ENCODE measurements around the gene GPR37. TPM values are rescaled to one million over a fixed set of nuclear protein-coding genes. Genes with fewer than 3 reads are reported as not detected.

The GPR37 gene
- total RNA-seq, 1 experiment from 2014 or later = 1.6 TPM

GRCh38 chr7:124716894-124717293 is 48.7 kb downstream of the GPR37 start:
- H2BK5ac ChIP-seq (ENCODE audit: insufficient read length, low read length) = no peak overlapping the region
- H3K27me3 ChIP-seq (ENCODE audit: insufficient read depth, low read length) = no peaks in the 10 kb centered on the region
- no peak overlapping the region for H2BK12ac ChIP-seq (ENCODE audit: insufficient read length, low read depth, low read length)
- no peak overlapping the region for H3K23ac ChIP-seq (ENCODE audit: insufficient read length, low read depth, low read length)
- no peaks in the 10 kb centered on the region for H3K9me3 ChIP-seq (ENCODE audit: control insufficient read depth, low read depth, low read length)
- no peak overlapping the region for H3K9ac ChIP-seq (ENCODE audit: extremely low read depth, insufficient read length, low read length)
- H4K8ac ChIP-seq (replicated peaks; ENCODE audit: insufficient read length, low read depth, low read length) = no peak overlapping the region
- H2AFZ ChIP-seq (ENCODE audit: low read length) = no peak overlapping the region
- H3K79me2 ChIP-seq (ENCODE audit: insufficient read depth, low read length) = no peaks in the 10 kb centered on the region
- H4K5ac ChIP-seq (ENCODE audit: insufficient read length, low read depth, low read length) = no peak overlapping the region
- H2BK120ac ChIP-seq (ENCODE audit: low read depth, low read length, poor library complexity, severe bottlenecking) = no peak overlapping the region
- no peak overlapping the region for H2BK15ac ChIP-seq (ENCODE audit: low read depth, low read length)
- no peak overlapping the region for H3K4me3 Mint-ChIP-seq
- H3K4me2 ChIP-seq (ENCODE audit: insufficient read depth, insufficient read length, low read length) = no peak overlapping the region
- no peak overlapping the region for H2BK20ac ChIP-seq (ENCODE audit: low read depth, low read length, poor library complexity, severe bottlenecking)
- H3K36me3 Mint-ChIP-seq (ENCODE audit: insufficient read depth in 1 of 3, low read depth in 3 of 3) = peaks cover 0 to 6% (median 0%) of the 10 kb centered on the region in 3 experiments; a peak in 2 of 7 replicates
- no peaks in the 10 kb centered on the region for H3K23me2 ChIP-seq (ENCODE audit: insufficient read length, low read depth, low read length, poor library complexity, severe bottlenecking)
- no peak for DNase-seq
- no CpG with 5 or more reads among the region's 1 CpG for WGBS (ENCODE audit: extremely low coverage, insufficient read length, low lambda C conversion rate)
- H3K27ac Mint-ChIP-seq = no peak overlapping the region
- no peak overlapping the region for H3K4ac ChIP-seq (ENCODE audit: low read depth, low read length)
- H3K56ac ChIP-seq (ENCODE audit: insufficient read length, low read depth, low read length) = no peak overlapping the region
- H3K14ac ChIP-seq (ENCODE audit: insufficient read depth, low read length) = no peak overlapping the region
- H3K79me1 ChIP-seq (ENCODE audit: insufficient read depth, low read depth, low read length, poor library complexity, severe bottlenecking) = no peaks in the 10 kb centered on the region
- peaks cover 18 to 23% of the 10 kb centered on the region in 2 experiments for H3K4me1 Mint-ChIP-seq
- H3K27me3 Mint-ChIP-seq (ENCODE audit: low read depth) = no peaks in the 10 kb centered on the region
- TF ChIP-seq, protein P1, sequence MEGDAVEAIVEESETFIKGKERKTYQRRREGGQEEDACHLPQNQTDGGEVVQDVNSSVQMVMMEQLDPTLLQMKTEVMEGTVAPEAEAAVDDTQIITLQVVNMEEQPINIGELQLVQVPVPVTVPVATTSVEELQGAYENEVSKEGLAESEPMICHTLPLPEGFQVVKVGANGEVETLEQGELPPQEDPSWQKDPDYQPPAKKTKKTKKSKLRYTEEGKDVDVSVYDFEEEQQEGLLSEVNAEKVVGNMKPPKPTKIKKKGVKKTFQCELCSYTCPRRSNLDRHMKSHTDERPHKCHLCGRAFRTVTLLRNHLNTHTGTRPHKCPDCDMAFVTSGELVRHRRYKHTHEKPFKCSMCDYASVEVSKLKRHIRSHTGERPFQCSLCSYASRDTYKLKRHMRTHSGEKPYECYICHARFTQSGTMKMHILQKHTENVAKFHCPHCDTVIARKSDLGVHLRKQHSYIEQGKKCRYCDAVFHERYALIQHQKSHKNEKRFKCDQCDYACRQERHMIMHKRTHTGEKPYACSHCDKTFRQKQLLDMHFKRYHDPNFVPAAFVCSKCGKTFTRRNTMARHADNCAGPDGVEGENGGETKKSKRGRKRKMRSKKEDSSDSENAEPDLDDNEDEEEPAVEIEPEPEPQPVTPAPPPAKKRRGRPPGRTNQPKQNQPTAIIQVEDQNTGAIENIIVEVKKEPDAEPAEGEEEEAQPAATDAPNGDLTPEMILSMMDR (conservative IDR thresholded peaks at IDR 0.05) = no peak
- H3K9me3 Mint-ChIP-seq = peaks cover 0 to 4% of the 10 kb centered on the region in 2 experiments; a peak in 1 of 5 replicates
- H4K20me1 ChIP-seq (ENCODE audit: control insufficient read depth, insufficient read depth, insufficient read length) = no peaks in the 10 kb centered on the region
- H3K27ac ChIP-seq (ENCODE audit: insufficient read length, low read depth, low read length) = no peak overlapping the region
- H3T11ph ChIP-seq (ENCODE audit: low read length) = no peak overlapping the region
- no peak overlapping the region for H4K91ac ChIP-seq (ENCODE audit: insufficient read length, low read depth, low read length)
- no peak overlapping the region for H2AK5ac ChIP-seq (ENCODE audit: insufficient read length, low read length)
- H3K18ac ChIP-seq (ENCODE audit: insufficient read length, low read depth, low read length) = no peak overlapping the region
- peaks cover 5% of the 10 kb centered on the region; the same call in 1 of the 2 replicates for H3K4me1 ChIP-seq (ENCODE audit: insufficient read depth, low read length)

All from H9 (cell line).